Left lung (tissue), 10 donors: ENCODE data around the gene PRKCE. TPM values are rescaled to one million over a fixed set of nuclear protein-coding genes. Genes with fewer than 3 reads are reported as not detected.

Experiments
- ATAC-seq: fragments of 200-7000 bp; cut with Tn5 transposase; one replicate; pipeline ENCODE4 v1.9.1; 2020; ENCODE audit warnings: moderate library complexity
- DNase-seq, 4 donors: peaks; one replicate each; pipeline ENCODE4 v3.0.0-alpha.2; 2013 to 2020
- H3K27ac ChIP-seq, 2 donors: fragments of 200-600 bp; sonication (generic) in 1 of 2; one replicate each; pipeline versions ENCODE4 v1.5.0 to v1.8.0; 2020 to 2021
- H3K27me3 ChIP-seq, 2 donors: fragments of 200-600 bp; sonication (generic) in 1 of 2; one replicate each; pipeline versions ENCODE4 v1.5.0 to v1.8.0; 2020 to 2021
- H3K36me3 ChIP-seq, 2 donors: fragments of 200-600 bp; sonication (generic) in 1 of 2; one replicate each; pipeline versions ENCODE4 v1.5.0 to v1.8.0; 2020 to 2021
- H3K4me1 ChIP-seq, 2 donors: fragments of 200-600 bp; one replicate each; pipeline ENCODE4 v1.8.0; 2021
- H3K4me3 ChIP-seq, 2 donors: fragments of 200-600 bp; sonication (generic) in 1 of 2; one replicate each; pipeline versions ENCODE4 v1.5.0 to v1.8.0; 2020 to 2021; ENCODE audit warnings: mild to moderate bottlenecking in 1 of 2
- H3K9me3 ChIP-seq, 2 donors: fragments of 200-600 bp; sonication (generic) in 1 of 2; one replicate each; pipeline versions ENCODE4 v1.5.0 to v1.8.0; 2020 to 2021
- intact Hi-C, 2 donors: fragments of 100-400 bp; cut with DNase I; formaldehyde crosslinking; loops; one replicate each; pipeline versions ENCODE4 v1.11.2 to v1.14.2; 2022
- polyA plus RNA-seq, 6 donors: library from polyadenylated mRNA; unstranded; fragments of 120-200 nt; gene quantifications; one replicate each; pipeline ENCODE4 v1.2.1, GENCODE V29; 2013; ENCODE audit not compliant: insufficient read length in 6 of 6
- total RNA-seq, 2 donors: library from RNA; stranded (reverse); fragmentation: NEBNext Ultra II Directional; extraction: Animal tissue kit (Norgen Biotek cat#: 25700); gene quantifications; one replicate each; pipeline ENCODE4 v1.2.1, GENCODE V29; 2021
- TF ChIP-seq, protein P1 (sequence below), 2 donors: fragments of 200-600 bp; sonication (generic) in 1 of 2; IDR thresholded peaks; one replicate each; pipeline versions ENCODE4 v1.5.0 to v1.8.0; 2021; ENCODE audit warnings: antibody characterized with exemption in 2 of 2
- donor health status: DM: no; HTN: yes; CAD: no.
- donor health status: DM: no; HTN: no; CAD: no.

PRKCE gene
- total and polyA plus RNA-seq, 8 donors: 12.0 to 56.9 (median 14.7) TPM

DNA sequence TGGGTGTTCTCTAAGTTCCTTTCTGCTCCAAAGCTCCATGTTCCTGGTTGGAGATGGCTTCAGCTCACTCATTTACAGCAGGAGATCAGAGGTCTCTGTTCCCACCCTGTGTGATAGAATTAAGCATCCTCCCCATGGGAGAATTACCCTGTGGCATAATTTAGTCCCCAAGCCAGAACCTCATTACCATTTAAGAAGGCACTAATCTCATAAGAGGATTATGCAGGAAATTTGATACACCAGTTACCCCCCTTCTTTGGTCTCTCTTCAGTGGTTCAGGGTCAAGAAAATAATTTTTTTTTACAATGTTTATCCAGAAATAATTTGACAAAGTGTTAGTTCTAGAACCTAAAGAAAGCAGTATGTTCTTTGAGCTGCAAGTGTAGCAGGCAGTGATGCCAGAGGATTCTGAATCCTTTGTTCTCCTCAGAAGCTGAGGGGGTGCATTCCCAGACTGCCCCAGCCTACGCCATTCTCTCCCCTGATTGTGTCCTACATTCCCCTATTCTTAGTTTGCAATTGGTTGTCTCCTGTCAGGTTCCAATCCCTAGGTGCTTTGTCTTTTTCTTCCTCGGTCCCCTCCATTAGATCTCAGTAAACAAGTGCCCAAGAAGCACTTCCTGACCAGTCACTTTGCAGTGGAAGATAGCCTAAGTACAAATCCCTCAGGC, 163.6 kb downstream of the PRKCE start:
- TF ChIP-seq, protein P1, sequence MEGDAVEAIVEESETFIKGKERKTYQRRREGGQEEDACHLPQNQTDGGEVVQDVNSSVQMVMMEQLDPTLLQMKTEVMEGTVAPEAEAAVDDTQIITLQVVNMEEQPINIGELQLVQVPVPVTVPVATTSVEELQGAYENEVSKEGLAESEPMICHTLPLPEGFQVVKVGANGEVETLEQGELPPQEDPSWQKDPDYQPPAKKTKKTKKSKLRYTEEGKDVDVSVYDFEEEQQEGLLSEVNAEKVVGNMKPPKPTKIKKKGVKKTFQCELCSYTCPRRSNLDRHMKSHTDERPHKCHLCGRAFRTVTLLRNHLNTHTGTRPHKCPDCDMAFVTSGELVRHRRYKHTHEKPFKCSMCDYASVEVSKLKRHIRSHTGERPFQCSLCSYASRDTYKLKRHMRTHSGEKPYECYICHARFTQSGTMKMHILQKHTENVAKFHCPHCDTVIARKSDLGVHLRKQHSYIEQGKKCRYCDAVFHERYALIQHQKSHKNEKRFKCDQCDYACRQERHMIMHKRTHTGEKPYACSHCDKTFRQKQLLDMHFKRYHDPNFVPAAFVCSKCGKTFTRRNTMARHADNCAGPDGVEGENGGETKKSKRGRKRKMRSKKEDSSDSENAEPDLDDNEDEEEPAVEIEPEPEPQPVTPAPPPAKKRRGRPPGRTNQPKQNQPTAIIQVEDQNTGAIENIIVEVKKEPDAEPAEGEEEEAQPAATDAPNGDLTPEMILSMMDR (IDR thresholded peaks at IDR 0.05): no peak
- no peaks in the 10 kb centered on the region for H3K27me3 ChIP-seq
- H3K4me1 ChIP-seq: peaks cover 2 to 52% of the 10 kb centered on the region in 2 donors
- no peak overlapping the region for H3K27ac ChIP-seq
- DNase-seq (no peak), ATAC-seq (no peak)
- intact Hi-C loops: no loop called here
- H3K4me3 ChIP-seq: no peak overlapping the region
- H3K36me3 ChIP-seq: no peaks in the 10 kb centered on the region
- H3K9me3 ChIP-seq: no peaks in the 10 kb centered on the region

DNA sequence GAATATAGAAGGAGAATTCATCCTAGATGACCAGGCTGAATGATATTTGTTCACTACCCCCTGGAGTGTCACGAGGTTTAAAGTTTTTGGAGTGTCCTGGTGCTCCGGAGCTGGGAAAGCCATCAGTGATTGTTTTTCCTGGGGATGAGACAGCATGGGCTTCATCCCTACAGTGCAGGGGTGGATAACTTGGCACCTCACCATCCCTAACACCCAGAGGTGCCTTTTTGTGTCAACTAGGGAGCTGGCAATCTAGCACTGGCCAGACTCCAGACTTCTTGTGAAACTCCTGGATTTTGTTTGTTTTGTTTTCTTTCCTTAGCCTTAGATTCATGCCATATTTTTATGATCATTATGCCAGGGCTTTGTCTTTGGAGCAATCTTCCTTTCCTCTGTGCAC, 164.8 kb downstream of the PRKCE start:
- no peak overlapping the region for H3K27ac ChIP-seq
- TF ChIP-seq, protein P1 (IDR thresholded peaks at IDR 0.05): no peak
- H3K4me1 ChIP-seq: peaks cover 2 to 57% of the 10 kb centered on the region in 2 donors
- no peaks in the 10 kb centered on the region for H3K36me3 ChIP-seq
- no peak overlapping the region for H3K4me3 ChIP-seq
- H3K27me3 ChIP-seq: no peaks in the 10 kb centered on the region
- DNase-seq (no peak), ATAC-seq (peak; percentile 34)
- H3K9me3 ChIP-seq: no peaks in the 10 kb centered on the region
- intact Hi-C loops: no loop called here

DNA sequence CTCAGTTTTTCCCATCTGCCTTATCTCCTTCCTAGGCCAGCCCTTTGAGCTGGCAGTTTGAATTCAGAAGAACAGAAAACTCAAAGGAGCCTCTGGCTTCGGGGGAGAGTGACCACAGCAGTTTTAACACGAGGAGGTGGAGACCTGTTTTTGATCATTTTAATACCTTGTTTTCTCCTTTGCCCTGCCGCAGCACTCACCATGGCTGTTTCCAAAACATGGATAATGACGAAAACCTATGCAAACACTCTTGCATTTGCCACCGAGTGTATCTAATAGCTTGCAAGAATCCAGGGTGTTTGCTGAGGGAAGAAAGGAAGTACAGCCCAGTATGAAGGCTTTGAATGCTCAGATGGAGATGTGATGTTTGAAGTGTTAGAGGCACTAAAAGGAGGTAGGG, 167.1 kb downstream of the PRKCE start:
- no peak overlapping the region for H3K27ac ChIP-seq
- H3K4me1 ChIP-seq: peaks cover 9 to 58% of the 10 kb centered on the region in 2 donors
- H3K27me3 ChIP-seq: no peaks in the 10 kb centered on the region
- TF ChIP-seq, protein P1 (IDR thresholded peaks at IDR 0.05): no peak
- H3K36me3 ChIP-seq: no peaks in the 10 kb centered on the region
- DNase-seq: no peak
- no peak for ATAC-seq
- H3K4me3 ChIP-seq: no peak overlapping the region
- intact Hi-C loops: no loop called here
- H3K9me3 ChIP-seq: no peaks in the 10 kb centered on the region

DNA sequence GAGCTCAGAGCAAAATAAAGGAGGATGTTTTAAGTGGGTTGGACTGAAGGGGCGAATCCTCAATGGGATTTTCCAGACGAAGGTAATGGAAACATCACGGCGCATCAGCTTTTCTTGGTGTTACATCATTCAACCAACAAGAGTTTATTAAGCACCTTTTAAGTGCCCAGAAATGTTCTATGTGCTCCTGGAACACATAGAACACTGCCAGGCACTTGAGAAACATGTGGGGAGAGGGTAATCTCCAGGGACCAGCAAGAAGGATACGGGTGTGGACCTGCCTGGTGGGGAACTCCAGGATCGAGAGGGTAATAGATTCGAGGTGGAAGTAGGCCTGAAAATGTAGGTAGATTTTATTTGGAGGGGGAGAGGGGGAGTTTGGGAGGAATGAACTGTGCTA, 168.6 kb downstream of the PRKCE start:
- no peak for DNase-seq
- H3K27me3 ChIP-seq: no peaks in the 10 kb centered on the region
- peak; percentile 9 for ATAC-seq
- peak overlapping the region in 1 of 2 donors; percentile 65 for H3K27ac ChIP-seq
- H3K9me3 ChIP-seq: no peaks in the 10 kb centered on the region
- TF ChIP-seq, protein P1 (IDR thresholded peaks at IDR 0.05): no peak
- H3K36me3 ChIP-seq: no peaks in the 10 kb centered on the region
- no peak overlapping the region for H3K4me3 ChIP-seq
- intact Hi-C loops: no loop called here
- H3K4me1 ChIP-seq: peaks cover 12 to 60% of the 10 kb centered on the region in 2 donors

DNA sequence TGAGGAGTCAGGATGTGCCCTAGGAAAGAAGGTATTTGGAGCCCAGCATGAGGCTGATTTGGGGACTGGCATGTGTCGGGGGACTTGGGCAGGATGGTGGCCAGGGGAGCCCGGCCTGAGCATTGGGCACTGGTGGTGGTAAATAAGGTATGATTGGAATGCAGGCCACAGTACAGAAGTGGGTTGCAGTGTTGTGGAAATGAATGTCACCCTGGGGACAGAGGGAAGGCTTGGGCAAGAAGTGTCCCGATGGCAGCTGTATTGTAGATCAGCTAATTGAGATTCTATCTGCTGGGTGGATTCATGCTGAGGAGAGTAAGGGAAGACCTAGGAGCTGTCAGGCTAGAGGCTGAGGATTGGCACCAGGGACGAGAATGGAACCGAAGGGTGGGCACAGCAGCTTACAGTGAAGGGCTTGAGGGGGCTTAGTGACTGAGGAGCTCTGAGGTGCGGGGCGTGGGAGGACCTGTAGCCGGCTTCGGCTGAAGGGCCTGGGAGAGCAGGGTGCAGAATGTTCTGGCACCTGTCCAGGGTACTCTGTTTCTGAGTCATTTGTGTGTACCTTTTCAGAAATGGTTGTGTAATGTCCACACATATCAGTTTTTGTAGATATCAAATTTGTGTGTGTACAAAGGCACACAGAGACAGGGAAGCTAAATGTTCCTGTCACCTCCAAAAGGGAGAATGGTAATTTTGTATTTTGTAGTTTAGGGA, 170.2 kb downstream of the PRKCE start:
- Histone ChIP-seq H3K27ac (peak overlapping the region; percentile 50 to 65), H3K9me3 (no peaks in the 10 kb centered on the region), H3K36me3 (no peaks in the 10 kb centered on the region), H3K4me1 (peaks cover 12 to 53% of the 10 kb centered on the region in 2 donors), H3K4me3 (no peak overlapping the region), H3K27me3 (no peaks in the 10 kb centered on the region)
- TF ChIP-seq, protein P1 (IDR thresholded peaks at IDR 0.05): no peak
- peak in 3 of 4 donors; percentile 77 to 82 (median 80) for DNase-seq
- intact Hi-C loops: no loop called here
- peak; percentile 76 for ATAC-seq
